HG03060 (cell line): ENCODE results near the gene MAP3K6.
"Not testable (repeated sequence)": the region's sequence is repeated elsewhere in the genome, so short reads cannot be mapped to it uniquely, and the experiment has no call there.

Source experiments
- ATAC-seq: cut with Tn5 transposase; IDR thresholded peaks from one replicate; pipeline ENCODE4 v1.9.1; 2021; ENCODE audit warnings: low read depth, moderate number of reproducible peaks; ENCODE audit not compliant: unreplicated experiment

The MAP3K6 gene, protein sequence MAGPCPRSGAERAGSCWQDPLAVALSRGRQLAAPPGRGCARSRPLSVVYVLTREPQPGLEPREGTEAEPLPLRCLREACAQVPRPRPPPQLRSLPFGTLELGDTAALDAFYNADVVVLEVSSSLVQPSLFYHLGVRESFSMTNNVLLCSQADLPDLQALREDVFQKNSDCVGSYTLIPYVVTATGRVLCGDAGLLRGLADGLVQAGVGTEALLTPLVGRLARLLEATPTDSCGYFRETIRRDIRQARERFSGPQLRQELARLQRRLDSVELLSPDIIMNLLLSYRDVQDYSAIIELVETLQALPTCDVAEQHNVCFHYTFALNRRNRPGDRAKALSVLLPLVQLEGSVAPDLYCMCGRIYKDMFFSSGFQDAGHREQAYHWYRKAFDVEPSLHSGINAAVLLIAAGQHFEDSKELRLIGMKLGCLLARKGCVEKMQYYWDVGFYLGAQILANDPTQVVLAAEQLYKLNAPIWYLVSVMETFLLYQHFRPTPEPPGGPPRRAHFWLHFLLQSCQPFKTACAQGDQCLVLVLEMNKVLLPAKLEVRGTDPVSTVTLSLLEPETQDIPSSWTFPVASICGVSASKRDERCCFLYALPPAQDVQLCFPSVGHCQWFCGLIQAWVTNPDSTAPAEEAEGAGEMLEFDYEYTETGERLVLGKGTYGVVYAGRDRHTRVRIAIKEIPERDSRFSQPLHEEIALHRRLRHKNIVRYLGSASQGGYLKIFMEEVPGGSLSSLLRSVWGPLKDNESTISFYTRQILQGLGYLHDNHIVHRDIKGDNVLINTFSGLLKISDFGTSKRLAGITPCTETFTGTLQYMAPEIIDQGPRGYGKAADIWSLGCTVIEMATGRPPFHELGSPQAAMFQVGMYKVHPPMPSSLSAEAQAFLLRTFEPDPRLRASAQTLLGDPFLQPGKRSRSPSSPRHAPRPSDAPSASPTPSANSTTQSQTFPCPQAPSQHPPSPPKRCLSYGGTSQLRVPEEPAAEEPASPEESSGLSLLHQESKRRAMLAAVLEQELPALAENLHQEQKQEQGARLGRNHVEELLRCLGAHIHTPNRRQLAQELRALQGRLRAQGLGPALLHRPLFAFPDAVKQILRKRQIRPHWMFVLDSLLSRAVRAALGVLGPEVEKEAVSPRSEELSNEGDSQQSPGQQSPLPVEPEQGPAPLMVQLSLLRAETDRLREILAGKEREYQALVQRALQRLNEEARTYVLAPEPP (N-terminal part only)

GRCh38 chr1:27366411-27367159 lies at the start of gene MAP3K6:
MAP3K6 (minus strand) TSS chr1:27366961; CDS start chr1:27366597, 364 bp downstream.
- no peak for ATAC-seq

DNA sequence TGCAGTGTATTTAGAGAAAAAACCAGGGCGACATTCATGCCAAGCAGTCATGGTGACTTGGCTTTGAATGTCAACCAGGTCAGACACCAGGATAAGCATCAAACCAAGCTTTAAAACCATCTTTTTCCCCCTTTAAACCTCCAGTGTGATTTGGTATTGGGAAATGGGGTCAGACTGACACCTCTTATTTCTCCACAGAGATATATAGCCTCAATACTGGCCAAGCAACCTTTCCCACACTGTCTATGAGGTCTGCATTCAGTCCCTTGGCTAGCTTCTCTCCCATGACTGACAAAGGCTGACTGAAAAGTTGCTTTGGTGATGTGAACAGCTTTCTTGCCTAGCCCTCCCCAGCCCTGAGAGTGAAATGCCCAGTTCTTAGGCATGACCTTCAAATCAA lies 47.3 kb upstream of the MAP3K6 start:
- no peak for ATAC-seq

DNA sequence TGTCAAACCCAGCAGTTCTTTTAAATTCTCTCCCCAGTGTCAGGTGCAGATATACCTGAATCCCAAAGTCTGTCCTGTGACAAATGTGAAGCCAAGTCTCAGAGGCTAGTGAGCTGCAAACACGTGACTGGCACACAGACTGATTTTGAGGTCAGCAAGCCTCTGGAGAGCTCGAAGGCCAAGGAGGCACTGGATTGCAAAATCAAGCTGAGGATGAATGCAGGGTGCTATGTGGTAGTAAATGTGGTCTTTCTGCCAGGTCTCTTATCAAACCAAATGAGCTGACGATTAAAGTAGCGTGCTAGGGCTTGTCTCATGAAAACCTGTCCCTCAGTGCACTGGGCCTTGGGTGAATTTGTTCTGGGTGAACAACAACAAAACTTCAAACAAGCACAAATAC lies 46.2 kb upstream of the MAP3K6 start:
- no peak for ATAC-seq

GRCh38 chr1:27412502-27412901 lies 45.7 kb upstream of the MAP3K6 start:
- ATAC-seq: no peak

DNA sequence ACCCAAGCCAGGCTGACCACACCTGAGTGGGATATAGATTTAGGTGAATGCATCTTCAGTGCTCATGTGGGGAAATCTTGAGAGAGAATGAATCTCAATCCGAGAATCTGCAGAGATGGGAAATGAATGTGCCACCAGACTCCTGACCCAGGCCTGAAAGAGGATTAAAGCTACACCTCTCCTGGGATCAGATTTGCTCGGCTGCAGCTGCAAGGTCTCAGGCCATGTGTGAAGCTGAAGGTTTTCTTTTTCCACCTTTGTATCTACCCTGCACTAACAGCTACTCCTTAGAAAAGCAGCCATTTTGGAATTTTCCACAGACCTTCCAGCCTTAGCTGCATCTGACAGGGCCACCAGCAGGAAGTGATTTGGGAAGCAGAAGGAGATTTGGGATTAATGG lies 43.9 kb upstream of the MAP3K6 start:
- no peak for ATAC-seq

DNA sequence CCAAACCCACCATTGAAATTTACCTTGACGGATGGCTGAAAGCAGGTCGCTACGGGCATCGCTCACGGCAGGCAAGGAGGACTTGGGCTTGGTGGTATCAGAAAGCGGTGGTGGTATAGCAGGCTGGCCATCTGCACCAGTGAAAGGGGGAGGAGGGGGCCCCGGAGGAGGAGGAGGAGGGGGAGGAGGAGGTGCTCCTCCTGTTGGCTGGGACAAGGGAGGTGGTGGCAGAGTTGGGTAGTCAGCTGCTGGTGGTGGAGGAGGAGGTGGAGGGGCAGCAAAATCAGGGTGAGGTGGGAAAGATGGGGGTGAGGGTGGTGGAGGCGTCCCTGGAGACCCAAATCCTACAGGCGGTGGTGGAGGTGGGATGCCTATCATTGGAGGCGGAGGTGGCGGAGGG lies 42.9 kb upstream of the MAP3K6 start:
- ATAC-seq: no peak

- no peak for ATAC-seq
These were observed 41.4 kb upstream of the MAP3K6 start for GRCh38 chr1:27408151-27408550.

DNA sequence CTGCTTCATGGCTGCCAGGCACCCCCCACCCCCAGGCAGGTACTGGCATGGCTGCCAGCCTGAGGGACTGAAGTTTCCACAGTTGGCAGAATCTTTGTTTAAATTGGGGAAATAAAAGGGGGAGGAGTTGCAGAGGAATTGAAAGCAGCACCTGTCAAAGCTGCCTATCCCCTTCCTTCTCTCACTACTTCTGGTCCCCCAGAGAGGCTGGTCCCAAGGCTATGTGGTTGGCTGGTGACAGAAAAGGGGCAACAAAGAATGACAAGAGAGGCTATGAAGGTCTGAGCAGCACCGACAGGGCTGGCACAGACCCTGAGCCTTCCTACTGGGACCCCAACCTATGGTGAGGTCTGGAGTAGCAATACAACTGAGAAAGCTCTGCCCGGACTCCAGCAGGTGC lies 40.0 kb upstream of the MAP3K6 start:
- ATAC-seq: not testable (repeated sequence)

DNA sequence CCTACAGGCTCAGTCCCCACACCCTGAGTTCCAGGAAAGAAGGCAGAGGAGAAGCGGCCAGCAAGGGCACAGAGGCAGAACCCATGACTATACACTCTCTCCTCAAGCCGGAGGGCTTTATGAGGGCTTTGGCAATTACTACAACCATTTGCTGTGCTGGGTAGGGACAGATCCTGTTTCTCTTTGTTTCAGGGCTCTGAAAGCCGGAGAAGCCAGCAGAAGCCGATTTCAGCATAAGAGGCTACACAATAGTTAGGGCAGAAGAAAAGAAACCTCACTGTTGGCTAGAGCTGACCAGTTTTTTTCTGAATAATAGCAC lies 39.6 kb upstream of the MAP3K6 start:
- ATAC-seq: no peak

DNA sequence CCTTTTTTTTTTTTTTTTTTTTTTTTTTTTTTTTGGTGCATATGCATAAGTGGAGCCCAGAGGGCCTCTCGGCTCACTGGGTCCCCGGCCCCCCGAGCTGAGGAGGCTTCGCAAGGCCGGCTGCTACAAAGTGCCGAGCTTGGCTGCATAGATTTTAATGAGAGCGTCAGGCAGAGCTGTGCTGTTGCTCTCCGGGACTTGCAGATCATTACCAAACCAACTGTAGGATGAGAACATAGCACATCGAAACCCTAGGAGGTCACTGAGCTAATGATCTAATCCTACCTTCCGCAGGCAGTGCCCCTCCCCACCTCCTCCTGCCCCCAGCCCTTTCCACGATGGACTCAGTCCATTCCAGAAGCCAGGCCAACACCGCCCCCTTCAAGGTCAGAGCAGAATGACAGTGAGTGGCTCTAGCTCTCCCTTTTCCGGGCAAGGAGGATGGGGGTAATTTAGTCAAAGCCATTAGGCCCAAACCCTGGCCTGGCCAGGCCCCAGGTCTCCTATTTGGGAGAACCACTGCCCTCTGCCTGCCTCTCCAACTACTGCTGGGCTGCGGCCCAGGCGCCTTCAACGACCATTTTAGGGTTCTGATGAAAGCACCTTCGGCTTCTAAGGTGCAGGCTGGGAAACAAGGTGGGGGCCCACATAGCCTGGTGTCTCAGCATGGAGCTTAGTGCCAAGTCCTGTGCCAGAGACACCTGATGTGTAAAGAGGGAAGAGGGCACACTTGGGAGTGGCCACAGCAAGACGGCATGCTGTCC lies 39.0 kb upstream of the MAP3K6 start:
- ATAC-seq: not testable (repeated sequence)

- no peak for ATAC-seq
These were observed 38.3 kb upstream of the MAP3K6 start for GRCh38 chr1:27405074-27405473.

DNA sequence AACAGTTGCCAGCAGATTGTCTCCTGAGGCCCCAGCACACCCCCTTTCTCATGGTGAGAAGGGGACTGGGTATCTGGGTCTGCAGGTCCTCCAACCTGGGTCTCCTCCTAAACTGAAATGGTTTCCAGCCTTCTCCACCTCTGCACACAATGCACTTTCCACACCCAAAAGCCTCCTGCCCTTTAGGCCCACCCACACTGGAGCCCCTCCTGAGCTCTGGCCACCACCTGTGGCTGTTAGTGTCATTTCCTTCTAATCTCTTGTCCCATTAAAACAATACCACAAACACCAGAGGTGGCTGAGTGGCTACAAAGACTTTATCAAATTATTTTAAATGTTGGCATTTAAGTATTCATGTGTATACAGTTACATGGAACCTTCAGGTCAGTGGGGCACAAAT lies 37.2 kb upstream of the MAP3K6 start:
- ATAC-seq: no peak

DNA sequence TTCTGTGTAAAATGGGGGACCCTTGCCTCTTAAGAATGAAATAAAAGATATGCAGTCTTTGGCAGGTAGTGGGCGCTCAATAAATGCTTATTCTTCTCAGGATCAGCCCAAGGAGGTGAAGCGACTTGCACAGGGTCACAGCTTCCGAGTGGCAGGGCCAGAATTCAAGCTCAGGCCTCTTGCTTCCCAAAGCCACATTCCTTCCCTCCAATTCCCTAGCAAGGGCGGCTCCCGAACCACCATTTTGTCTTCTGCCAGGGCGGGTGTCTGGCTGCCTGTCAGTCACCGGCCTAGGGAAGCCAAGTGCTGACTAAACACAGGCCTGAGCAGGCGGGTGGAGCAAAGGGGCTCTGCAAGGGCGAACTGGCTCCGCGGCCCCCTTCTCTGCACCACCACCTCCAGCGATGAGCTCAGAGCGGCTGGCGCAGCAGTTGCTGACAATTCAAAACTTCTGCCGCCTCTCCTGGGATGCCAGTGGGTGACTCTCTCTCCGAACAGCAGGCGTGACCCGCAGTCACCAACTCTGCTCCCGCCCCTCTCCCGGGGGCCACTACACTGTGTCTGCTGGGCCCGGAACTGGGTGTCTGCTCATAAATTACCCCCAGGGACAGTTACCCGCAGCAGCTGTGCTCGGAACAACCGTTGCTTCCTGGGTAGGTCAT lies 36.4 kb upstream of the MAP3K6 start:
- ATAC-seq: no peak

DNA sequence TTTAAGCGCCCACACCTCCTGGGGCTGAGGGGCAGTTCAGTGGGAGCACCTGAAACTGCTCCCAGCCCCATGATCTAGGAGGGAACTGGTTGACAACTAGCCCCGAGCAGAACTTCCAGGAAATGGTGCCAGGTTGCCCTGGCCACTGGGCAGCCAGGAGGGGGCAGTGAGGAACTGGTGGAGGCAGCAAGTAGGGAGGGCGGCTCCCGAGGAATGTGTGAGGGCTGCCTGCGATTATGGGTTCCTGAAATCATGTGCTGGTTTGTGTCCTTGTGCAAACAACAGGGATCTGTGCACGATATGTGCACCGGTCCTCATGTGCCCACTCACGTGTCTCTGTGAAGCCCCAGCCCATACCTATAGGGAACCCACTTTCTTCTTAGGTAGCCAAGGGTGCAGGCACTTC lies 35.6 kb upstream of the MAP3K6 start:
- no peak for ATAC-seq

- no peak for ATAC-seq
These were observed 34.2 kb upstream of the MAP3K6 start for GRCh38 chr1:27400963-27401341.

- ATAC-seq: no peak
These were observed 33.6 kb upstream of the MAP3K6 start for GRCh38 chr1:27400082-27400962.

GRCh38 chr1:27399251-27400025 lies 32.7 kb upstream of the MAP3K6 start:
- ATAC-seq: no peak
